Activated CD4-positive, alpha-beta T cell treated with anti-CD3 and anti-CD28 coated beads for 1 hour (primary cell): ENCODE data around the gene EPHA3.
A peak's percentile ranks its signal among the peaks of the same experiment; 100 is the strongest.

Source experiments
- DNase-seq: peaks from one replicate; pipeline ENCODE4 v3.0.0-alpha.2; 2020

EPHA3 gene

DNA sequence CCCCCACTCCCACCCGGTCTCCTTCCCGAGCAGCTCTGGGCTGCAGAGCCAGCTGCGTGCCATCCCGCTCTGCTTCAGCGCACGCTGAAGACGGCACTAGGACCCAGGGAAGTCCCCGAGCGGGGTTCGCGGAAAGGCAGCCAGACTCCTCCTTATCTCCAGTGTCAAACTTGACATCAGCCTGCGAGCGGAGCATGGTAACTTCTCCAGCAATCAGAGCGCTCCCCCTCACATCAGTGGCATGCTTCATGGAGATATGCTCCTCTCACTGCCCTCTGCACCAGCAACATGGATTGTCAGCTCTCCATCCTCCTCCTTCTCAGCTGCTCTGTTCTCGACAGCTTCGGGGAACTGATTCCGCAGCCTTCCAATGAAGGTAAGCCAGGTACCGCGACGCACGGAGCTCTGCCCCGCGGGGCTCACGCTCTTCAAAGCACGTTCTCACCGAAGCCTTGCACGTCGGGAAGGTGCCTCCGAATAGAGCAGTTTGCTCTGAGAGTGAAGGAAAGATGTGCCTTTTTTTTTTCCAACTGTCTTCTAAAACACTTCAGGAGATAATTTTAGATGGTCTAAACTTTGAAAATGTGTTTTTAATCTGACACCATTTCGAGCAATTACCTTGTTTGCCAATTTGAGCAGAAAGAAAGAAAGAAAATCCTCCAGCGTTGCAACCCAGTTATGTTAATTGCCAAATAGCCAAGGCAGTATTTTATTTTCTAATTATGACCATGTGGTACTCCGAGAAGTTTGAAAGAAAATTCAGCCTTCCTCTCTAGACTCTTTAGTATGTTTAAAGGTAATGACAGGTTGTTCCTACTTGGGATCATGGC lies at the start of gene EPHA3:
TSS of gene EPHA3 (plus strand) at position 161 of the 830 bp plus-strand sequence. CDS start at position 289, 128 bp downstream.
- DNase-seq = peak; percentile 12

DNA sequence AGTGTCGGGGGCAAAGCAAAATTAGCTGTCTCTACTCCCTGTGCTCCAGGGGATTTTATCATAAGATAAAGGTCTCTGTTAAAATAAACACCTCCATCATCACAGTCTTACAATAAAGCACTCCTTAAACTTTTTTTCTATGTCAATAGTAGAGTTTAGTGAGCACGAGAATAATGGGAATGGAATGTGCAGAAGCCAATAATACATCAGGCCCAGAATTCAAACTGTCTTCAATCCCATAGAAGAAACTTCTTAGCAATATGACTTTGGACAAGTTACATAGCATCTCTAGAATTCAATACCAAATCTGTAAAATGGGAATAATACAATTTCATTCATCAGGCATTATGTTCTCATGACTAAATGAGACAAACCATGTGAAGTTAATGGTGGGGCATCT lies 49.0 kb upstream of the EPHA3 start:
- DNase-seq = no peak

DNA sequence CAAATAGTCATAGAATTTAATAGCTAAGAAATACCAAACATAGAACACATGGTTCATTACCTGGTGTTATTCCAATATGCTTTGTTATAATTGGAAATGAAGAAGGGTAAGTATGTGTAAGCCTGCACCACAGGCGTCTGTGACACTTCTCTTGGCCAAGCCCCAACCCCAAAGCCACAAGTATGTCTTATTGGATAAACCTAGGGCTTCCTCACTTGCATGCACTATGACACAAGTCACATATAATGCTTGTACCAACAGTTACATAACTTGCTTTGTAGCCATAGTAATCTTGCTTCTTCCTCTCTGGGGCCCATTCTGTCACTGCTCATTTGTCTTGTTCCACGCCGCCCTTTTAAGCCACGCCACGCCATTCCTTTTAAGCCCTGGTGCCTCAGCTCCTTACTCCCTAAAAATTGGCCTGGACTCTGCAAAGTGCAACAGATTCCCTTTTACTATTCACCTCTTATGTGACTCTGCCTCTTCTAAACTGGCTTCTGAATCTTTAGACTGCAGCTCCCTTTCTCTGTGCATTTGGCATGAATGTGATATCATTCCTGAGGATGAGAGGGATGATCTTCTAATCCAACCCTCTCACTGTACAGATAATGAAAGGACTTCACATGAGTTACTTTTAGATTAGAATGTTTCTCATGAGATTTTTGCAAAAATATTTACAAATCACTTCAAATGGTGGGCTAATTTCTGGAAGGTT lies 48.1 kb upstream of the EPHA3 start:
- no peak for DNase-seq

DNA sequence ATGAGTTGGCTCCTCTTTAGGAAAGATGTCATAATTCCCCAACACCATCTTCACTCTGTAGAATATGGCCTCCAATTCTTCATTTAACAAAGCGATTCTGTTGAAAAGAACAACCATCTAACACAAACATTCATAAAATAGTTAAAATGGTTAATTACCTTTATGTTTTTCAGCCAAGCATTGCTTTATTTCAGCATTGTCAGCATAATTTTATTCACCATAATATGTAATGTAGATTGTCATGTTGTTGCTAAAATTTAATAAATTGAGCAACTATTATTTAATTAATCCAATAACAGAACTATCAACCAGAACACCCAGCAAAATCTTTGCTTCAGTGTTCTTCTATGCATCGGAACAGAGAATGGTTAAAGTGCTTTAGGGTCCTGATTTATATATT lies 46.2 kb upstream of the EPHA3 start:
- no peak for DNase-seq

DNA sequence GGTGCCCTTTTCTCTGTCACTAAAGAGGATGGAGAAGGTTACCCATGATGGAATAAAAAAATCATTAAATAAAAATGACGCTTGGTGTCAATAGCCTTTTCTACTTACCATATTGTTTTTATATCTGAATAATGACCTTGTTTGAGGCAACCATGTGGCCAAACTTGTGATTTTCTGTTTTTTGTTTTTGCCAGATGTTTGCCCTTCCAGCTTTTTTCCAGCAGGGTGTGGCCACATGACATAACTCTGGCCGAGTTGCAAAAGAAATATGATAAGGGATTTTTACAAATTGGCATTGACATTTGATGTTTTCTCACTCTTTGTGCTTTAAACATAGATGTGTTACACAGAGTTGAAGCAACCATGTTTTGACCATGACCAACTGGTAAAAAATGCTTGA lies 39.7 kb upstream of the EPHA3 start:
- no peak for DNase-seq

DNA sequence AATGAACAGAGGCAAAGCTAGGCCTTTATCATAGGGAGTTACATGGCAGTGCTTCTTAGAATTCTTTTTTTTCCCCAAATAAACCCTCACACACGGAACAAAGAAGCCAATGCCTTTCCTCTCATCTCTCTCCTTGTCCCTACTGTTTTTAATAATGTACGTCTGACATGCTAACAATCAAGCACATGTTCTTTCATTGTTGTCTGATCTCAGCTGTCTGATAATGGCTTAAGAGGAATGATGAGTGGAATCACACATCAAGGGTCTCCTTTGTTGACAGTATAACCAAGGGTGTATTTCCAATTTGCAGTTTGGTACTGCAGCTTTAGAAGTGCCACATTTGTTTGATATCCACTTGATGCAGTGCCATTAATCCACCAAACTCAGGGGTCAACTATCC lies 34.8 kb upstream of the EPHA3 start:
- DNase-seq = no peak

DNA sequence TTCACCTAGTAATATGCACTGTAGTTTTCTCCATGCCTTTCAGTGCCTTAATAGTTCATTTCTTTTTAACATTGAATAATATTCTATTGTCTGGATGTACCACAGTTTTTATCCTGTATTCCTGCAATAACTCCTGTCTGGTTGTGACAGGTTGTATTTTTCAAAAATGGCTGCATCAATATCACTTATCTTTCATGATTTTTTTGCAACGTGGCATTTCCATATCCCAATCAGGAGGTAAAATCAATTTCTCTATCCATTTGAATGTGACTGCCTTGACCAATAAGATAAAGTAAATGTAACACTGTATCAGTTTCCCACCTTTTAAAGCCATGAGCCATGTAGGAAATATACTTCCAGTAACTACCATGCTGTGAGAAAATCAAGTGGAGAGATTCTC lies 27.5 kb upstream of the EPHA3 start:
- DNase-seq = no peak

DNA sequence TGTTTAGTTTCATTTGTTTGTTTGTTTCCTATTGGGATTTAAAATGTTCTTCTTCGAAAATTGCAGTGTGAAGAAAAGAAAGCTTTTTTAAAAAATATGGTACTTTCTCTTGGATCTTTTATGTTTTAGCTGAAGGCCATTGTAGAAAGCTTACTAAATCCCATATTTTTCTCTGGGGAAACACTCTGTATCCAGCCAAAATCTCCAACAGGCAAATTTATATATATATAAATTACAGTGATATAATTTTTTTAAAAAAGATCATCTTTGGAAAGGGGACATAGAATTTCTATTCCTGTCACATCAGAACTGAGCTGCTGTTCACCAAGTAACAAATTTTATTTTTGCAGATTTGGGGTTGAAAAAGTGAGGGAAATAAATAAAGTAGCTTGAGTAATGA lies 19.6 kb upstream of the EPHA3 start:
- DNase-seq = no peak

DNA sequence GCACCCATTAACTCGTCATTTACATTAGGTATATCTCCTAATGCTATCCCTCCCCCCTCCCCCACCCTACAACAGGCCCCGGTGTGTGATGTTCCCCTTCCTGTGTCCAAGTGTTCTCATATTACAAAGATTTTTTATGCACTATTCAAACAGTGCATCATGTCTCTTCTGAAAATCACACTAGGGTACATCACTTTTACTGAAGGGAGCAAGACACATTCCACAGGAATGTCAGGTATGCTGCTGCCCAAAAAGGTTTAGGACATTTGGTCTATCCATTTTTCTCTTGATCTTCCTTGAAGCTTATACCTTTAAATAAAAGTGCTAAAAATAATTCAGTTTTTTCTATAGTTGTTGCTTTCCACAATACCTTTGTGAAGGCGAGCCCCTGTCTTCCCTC lies 9.2 kb upstream of the EPHA3 start:
- DNase-seq = no peak

DNA sequence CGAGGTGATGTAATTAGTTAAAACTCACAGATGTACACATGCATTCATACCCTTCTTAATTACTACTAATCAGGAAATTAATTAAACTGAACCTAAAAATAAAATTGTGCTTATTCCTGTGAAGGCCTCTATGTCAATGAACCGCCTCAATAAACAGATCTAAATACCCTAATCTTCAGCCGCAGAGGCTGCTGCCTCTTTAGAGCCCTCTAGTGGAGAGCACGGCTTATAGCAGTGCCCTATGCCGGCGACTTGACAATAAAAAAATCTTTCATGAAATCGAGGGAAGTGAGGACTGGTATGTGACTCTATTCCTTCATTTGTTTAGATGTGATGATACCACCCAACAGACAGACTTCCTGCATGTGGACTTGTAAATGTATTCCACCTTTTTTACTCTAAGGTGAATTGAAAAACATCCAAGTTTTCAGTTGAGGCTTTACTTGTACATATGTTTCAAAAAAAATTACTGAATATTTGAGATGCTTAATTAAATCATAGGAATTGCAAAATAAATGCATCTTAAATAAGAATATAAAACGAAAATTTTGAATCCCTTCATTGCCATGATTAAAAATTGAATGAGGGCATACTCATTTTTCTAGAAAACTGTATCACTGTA lies 8.3 kb upstream of the EPHA3 start:
- DNase-seq = no peak

DNA sequence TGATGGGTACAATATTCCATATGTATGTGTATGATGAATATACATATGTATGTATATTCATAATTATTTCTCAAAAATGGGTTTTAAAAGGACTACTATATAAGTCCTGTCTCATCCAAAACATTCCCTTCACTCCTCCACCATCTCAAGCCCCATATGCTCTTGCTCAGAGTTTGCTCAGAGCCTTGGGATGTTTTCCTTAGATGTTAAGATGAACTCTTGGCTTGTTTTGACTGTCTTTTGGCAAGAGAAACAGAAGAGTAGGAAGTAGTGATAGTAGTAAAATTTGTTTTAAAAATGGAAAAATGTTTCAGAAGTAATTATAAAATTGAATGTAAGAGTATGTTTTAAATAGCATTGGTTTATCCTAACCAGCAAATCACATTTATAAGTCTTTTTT lies 6.2 kb upstream of the EPHA3 start:
- no peak for DNase-seq

DNA sequence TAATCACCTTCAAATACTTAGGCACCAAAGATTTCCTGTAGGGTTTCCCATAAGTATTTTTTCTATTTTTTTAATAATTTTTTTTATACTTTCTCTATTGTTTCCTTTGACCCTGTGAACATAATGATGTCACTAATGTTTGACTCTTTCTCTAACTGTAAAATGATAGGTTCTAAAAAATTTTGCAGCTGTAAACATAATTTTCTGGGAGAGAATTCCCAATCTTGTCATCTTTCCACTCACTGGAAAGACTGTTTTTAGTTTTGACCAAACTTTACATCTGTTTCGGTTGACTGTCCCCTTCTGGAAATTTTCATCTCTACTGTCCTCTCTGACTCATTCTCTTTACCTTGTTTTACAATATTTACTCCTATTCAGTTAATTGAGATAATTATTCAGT lies 5.5 kb upstream of the EPHA3 start:
- no peak for DNase-seq

DNA sequence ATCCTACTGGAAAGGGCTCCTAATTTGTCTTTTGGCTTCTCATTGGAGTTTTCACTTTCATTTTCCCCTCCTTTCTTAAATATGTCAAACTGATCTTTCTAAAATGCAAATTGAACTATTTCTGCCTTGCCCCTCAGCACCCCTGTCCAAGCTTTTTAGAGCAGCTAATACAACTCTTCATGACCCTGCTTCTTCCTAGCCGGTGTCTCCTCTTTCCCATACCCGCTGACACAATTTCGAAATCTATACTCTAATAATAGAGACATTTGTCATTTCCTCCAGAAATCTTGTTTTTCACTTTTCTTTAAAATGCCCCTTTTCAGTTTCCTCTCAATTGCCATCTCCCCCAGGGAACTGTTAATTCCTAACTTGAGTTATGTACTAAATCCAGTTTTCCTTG lies 2.9 kb upstream of the EPHA3 start:
- no peak for DNase-seq

DNA sequence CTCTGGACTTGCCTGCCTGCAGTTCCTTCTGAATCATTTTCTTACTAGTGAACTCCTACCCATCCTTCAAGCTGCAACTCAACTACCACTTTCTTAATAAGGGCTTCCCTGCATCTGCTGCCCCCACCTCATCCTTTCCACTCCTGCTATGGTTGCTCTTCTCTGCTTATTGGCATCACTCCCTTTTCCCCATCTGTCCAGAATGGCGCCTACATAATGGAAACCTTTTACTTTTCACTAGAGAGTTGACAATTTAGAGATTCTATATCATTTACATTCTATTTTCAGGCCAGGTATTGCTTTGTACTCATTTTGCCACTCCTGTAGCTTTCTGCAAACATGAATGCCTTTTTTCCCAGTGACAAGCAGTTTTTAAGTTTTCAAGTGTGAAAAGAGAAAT lies 1.9 kb upstream of the EPHA3 start:
- no peak for DNase-seq

DNA sequence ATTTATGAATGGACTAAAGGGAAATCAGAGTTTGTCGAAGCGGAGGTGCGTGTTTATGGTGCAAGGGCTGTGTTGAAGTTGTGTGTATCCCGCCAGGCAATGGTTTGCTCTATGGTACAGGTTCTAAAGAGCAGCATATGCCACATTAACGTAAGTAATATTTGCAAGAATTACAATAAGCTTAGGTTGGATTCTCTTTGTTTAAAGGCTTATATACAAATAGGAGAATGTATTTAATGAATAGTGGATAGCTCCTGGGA lies 800 bp downstream of the EPHA3 start:
- DNase-seq = no peak

DNA sequence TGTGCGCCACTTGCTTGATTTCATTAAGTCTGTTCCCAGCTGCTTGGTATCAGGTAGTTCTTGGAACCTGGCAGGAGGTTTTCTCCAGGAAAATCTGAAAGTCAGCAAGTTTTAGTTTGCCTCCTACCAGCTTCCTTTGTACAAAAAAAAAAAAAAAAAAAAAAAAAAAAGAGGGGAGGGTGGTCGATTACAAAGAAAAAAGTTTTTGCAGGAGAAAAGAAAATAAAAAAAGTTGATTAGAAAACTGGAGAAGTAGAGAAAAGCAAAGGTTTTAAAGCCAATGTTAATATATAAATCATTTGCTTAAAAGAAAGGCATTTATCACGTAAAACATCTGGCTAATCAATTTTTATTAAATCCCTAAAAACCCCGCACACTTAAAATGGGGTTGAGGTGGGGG lies 5.9 kb downstream of the EPHA3 start:
- no peak for DNase-seq

DNA sequence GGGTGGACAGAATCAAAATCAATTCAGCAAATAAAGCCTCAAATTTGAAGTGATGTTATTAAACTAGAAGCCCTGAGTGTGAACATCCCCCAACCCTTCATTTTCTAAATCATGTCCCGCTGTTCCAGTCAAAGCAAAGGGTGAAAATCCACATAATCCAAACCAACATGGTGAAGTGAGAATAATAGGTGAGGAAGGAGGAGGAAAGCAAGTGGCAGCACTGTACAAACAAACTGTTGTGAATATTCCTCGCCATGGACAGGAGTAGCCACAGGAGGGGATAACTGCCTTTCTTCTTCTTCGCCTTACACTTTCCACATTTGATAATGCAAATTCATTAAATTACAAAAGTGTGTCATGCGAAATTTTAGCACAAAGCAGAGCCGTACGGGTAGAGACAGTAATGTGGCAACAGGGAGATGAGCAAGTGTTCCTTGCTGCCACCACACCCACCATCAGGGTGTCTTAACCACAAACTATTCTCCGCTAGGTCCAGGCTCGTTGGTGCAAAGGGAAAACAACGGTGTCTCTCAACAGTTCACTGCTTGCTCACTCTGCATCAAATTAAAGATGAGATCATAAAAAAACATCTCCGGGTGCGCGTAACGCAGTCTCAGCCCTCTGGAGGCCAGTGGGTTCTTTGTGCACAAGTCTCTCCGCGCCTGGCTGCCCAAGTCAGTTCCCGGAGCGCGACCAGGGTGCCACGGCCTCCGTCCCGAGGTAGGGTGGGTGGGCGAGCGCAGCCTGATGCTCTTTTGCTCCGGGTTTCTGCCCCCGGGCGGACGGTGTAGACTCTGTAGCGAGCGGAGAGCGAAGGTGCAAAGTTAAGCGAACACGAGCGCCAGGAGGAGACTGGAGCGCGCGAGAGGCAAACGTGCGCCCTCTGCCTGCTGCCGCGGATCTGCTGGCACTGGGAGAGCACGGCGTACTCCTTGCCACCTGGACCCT lies 6.7 kb downstream of the EPHA3 start:
- DNase-seq = no peak

DNA sequence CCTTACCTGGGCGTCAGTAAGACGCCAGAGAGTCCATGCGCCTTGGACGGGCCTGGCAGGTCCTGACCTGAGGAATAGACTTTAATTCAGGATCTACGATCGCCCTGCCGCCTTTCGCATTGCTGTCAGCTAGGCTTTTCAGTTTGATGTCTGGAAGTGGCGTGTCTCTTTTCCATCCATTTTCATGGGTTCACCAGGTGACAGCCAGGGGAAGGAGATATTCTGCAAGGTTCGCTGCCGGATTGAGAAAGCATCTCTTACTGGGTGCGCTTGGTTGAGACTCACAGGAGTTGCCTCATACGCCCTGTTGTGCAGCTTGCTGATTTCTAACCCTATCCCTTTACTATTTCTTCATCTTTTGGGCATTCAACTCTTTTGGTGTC lies 7.4 kb downstream of the EPHA3 start:
- no peak for DNase-seq

DNA sequence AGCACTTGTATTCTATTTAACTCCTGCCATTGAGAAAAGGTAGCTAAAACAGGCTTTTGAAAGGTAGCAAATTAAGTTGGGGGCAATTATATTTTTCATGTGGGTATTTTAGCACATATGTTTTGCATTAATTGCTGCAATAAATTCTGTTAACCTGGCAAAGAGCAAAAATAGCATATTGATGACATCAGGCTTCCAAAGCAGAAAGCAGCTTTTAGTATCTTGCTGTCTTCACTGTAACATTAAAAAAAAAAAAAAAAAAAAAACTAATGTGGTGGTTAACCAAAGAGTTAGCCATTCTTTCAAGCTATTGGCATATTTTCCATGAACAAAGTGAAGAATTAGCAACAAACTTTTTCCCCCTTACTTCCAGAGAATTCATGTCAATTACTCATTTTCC lies 9.1 kb downstream of the EPHA3 start:
- no peak for DNase-seq

DNA sequence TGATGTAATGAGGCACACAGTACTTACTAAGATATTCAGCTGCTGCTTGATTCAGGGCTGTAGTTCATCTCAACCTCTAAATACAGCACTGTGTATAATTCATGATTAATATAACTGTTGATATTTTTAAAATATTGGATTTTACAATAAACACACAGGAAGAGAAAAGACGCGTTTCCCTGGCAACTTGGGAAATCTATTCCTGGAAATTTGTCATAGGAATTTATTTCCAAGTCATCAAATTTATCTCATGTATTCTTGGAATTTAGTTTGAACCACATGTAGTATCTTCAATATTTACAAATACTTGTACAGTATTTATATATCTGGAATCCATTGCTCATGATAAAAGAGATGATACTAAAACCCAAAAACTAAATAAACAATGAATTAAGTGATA lies 30.6 kb downstream of the EPHA3 start:
- DNase-seq = no peak

DNA sequence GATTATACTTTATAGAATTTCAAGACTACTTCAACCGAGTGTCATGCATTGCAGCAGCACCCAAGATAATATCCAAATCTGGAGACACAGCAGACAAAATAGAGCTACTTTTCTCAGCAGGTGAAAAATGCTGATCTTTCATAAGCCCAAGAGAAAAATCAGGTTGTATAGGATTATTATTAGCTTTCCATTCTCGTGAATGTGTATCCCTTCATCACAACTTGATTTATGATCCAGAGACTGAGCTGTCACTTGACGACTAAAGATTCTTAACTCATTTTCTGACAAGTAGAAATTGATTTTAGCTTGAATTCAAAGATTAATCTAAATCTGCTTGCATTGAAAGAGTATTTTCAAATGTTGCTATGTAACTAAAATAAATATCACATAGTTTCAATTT lies 32.4 kb downstream of the EPHA3 start:
- no peak for DNase-seq

DNA sequence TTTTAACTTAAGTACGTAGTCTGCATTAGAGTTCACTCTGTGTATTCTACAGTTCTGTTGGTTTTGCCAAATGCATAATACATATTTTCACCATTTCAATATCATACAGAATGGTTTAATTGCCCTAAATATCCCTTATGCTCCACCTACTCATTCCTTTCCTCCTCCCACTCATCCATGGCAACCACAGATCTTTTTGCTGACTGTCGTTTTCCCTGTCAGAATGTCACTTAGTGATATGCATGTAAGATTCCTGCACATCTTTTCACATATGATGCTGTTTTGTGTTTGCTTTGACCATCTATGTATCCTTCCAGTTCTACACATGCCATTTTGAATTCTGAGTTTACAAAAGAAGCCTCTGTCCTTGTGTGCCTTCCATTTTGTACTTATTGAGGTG lies 36.7 kb downstream of the EPHA3 start:
- DNase-seq = no peak

DNA sequence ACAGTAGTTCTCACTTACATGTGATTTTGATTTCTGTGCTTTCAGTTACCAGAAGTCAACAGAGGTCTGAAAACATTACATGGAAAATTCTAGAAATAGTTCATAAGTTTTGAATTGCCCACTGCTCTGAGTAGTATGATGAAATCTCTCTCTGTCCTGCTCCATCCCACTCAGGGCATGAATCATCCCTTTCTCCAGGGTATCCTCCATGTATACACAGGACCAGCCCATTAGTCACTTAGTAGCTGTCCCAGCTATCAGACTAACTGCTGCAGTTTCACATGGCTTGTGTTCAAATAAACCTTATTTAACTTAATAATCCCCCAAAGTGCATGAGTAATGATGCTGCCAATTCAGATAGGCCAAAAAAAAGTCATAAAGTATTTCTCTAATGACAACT lies 38.6 kb downstream of the EPHA3 start:
- DNase-seq = no peak
